CD4-positive, alpha-beta T cell treated with Interleukin-15 for 1 hour (primary cell): ENCODE measurements around the gene CSPG4.
"Not testable (repeated sequence)": the region's sequence is repeated elsewhere in the genome, so short reads cannot be mapped to it uniquely, and the experiment has no call there.

Source experiments
- DNase-seq: peaks from one replicate; pipeline ENCODE4 v3.0.0-alpha.2; 2020

CSPG4 gene

GRCh38 chr15:75687486-75688277 lies 25.0 kb downstream of the CSPG4 start:
- DNase-seq = no peak

GRCh38 chr15:75686212-75686642 lies 26.4 kb downstream of the CSPG4 start:
- peak; percentile 74 for DNase-seq

GRCh38 chr15:75685195-75685594 lies 27.5 kb downstream of the CSPG4 start:
- DNase-seq = no peak

GRCh38 chr15:75684648-75685047 lies 28.0 kb downstream of the CSPG4 start:
- no peak for DNase-seq

- peak; percentile 65 for DNase-seq
Measured at GRCh38 chr15:75683646-75684312, 28.9 kb downstream of the CSPG4 start.

GRCh38 chr15:75682181-75683135 lies 30.2 kb downstream of the CSPG4 start:
- no peak for DNase-seq

GRCh38 chr15:75680007-75680789 lies 32.5 kb downstream of the CSPG4 start:
- no peak for DNase-seq

- not testable (repeated sequence) for DNase-seq
Measured at GRCh38 chr15:75678324-75678690, 34.3 kb downstream of the CSPG4 start.

GRCh38 chr15:75677465-75678323 lies 35.0 kb downstream of the CSPG4 start:
- DNase-seq = no peak

GRCh38 chr15:75676688-75677464 lies 35.8 kb downstream of the CSPG4 start:
- DNase-seq = no peak

GRCh38 chr15:75675579-75676404 lies 36.9 kb downstream of the CSPG4 start:
- no peak for DNase-seq

GRCh38 chr15:75674366-75674765 lies 38.3 kb downstream of the CSPG4 start:
- DNase-seq = no peak

- no peak for DNase-seq
Measured at GRCh38 chr15:75673426-75674235, 39.0 kb downstream of the CSPG4 start.

GRCh38 chr15:75672646-75673425 lies 39.8 kb downstream of the CSPG4 start:
- no peak for DNase-seq

- no peak for DNase-seq
Measured at GRCh38 chr15:75671730-75672602, 40.7 kb downstream of the CSPG4 start.

- no peak for DNase-seq
Measured at GRCh38 chr15:75669879-75670212, 42.8 kb downstream of the CSPG4 start.
